ENCODE results near the gene VPS13C.
"Not testable (repeated sequence)": the region's sequence is repeated elsewhere in the genome, so short reads cannot be mapped to it uniquely, and the experiment has no call there.

Gene VPS13C

GRCh38 chr15:62021991-62022600, 38.2 kb downstream of the VPS13C start:
- Histone ChIP-seq H3K79me2 (ENCODE audit: insufficient read depth, low read depth) (no peaks in the 10 kb centered on the region), H3K4me3 (IDR thresholded peaks at IDR 0.05; ENCODE audit: insufficient read depth, low read depth, low read length) (no peak overlapping the region), H3K4me2 (no peak overlapping the region), H3K9ac (no peak overlapping the region), H3K36me3 (ENCODE audit: insufficient read depth) (no peaks in the 10 kb centered on the region), H3K4me1 (ENCODE audit: low read depth, poor library complexity, severe bottlenecking) (no peaks in the 10 kb centered on the region), H3K27me3 (ENCODE audit: insufficient read depth, low read depth) (no peaks in the 10 kb centered on the region), H2AFZ (ENCODE audit: low read depth) (no peak overlapping the region), H4K20me1 (ENCODE audit: insufficient read depth) (no peaks in the 10 kb centered on the region), H3K27ac (no peak overlapping the region)
- TF ChIP-seq CTCF (conservative IDR thresholded peaks at IDR 0.05; ENCODE audit: low read depth, low read length), result no peak

GRCh38 chr15:62020576-62021160, 39.6 kb downstream of the VPS13C start:
- no peaks in the 10 kb centered on the region for H3K79me2 ChIP-seq (ENCODE audit: insufficient read depth, low read depth)
- no peaks in the 10 kb centered on the region for H3K4me1 ChIP-seq (ENCODE audit: low read depth, poor library complexity, severe bottlenecking)
- TF ChIP-seq CTCF (conservative IDR thresholded peaks at IDR 0.05; ENCODE audit: low read depth, low read length), result no peak
- H3K27ac ChIP-seq, result no peak overlapping the region
- H3K9ac ChIP-seq, result no peak overlapping the region
- no peaks in the 10 kb centered on the region for H3K36me3 ChIP-seq (ENCODE audit: insufficient read depth)
- H3K27me3 ChIP-seq (ENCODE audit: insufficient read depth, low read depth), result no peaks in the 10 kb centered on the region
- no peak overlapping the region for H3K4me2 ChIP-seq
- H3K4me3 ChIP-seq (IDR thresholded peaks at IDR 0.05; ENCODE audit: insufficient read depth, low read depth, low read length), result no peak overlapping the region
- H2AFZ ChIP-seq (ENCODE audit: low read depth), result no peak overlapping the region
- H4K20me1 ChIP-seq (ENCODE audit: insufficient read depth), result no peaks in the 10 kb centered on the region

GRCh38 chr15:62005354-62005753, 54.9 kb downstream of the VPS13C start:
- H3K27me3 ChIP-seq (ENCODE audit: insufficient read depth, low read depth); H3K36me3 ChIP-seq (ENCODE audit: insufficient read depth); H3K4me2 ChIP-seq; H3K9ac ChIP-seq; H3K4me3 ChIP-seq (IDR thresholded peaks at IDR 0.05; ENCODE audit: insufficient read depth, low read depth, low read length); H3K79me2 ChIP-seq (ENCODE audit: insufficient read depth, low read depth); H2AFZ ChIP-seq (ENCODE audit: low read depth); H3K27ac ChIP-seq; H3K4me1 ChIP-seq (ENCODE audit: low read depth, poor library complexity, severe bottlenecking); H4K20me1 ChIP-seq (ENCODE audit: insufficient read depth): not testable (repeated sequence)

GRCh38 chr15:61997786-61998185, 62.5 kb downstream of the VPS13C start:
- Histone ChIP-seq H3K4me3 (IDR thresholded peaks at IDR 0.05; ENCODE audit: insufficient read depth, low read depth, low read length) (no peak overlapping the region), H3K79me2 (ENCODE audit: insufficient read depth, low read depth) (no peaks in the 10 kb centered on the region), H3K4me1 (ENCODE audit: low read depth, poor library complexity, severe bottlenecking) (no peaks in the 10 kb centered on the region), H3K4me2 (no peak overlapping the region), H4K20me1 (ENCODE audit: insufficient read depth) (no peaks in the 10 kb centered on the region), H3K27ac (no peak overlapping the region), H2AFZ (ENCODE audit: low read depth) (no peak overlapping the region), H3K27me3 (ENCODE audit: insufficient read depth, low read depth) (no peaks in the 10 kb centered on the region), H3K36me3 (ENCODE audit: insufficient read depth) (no peaks in the 10 kb centered on the region), H3K9ac (no peak overlapping the region)
- TF ChIP-seq CTCF (conservative IDR thresholded peaks at IDR 0.05; ENCODE audit: low read depth, low read length), result no peak

GRCh38 chr15:61996056-61996635, 64.1 kb downstream of the VPS13C start:
- H3K79me2 ChIP-seq (ENCODE audit: insufficient read depth, low read depth), result no peaks in the 10 kb centered on the region
- no peak overlapping the region for H3K4me2 ChIP-seq
- H3K4me1 ChIP-seq (ENCODE audit: low read depth, poor library complexity, severe bottlenecking), result no peaks in the 10 kb centered on the region
- no peak overlapping the region for H3K4me3 ChIP-seq (IDR thresholded peaks at IDR 0.05; ENCODE audit: insufficient read depth, low read depth, low read length)
- no peak overlapping the region for H2AFZ ChIP-seq (ENCODE audit: low read depth)
- no peak overlapping the region for H3K27ac ChIP-seq
- no peaks in the 10 kb centered on the region for H3K36me3 ChIP-seq (ENCODE audit: insufficient read depth)
- H4K20me1 ChIP-seq (ENCODE audit: insufficient read depth), result no peaks in the 10 kb centered on the region
- no peaks in the 10 kb centered on the region for H3K27me3 ChIP-seq (ENCODE audit: insufficient read depth, low read depth)
- H3K9ac ChIP-seq, result no peak overlapping the region
- TF ChIP-seq CTCF (conservative IDR thresholded peaks at IDR 0.05; ENCODE audit: low read depth, low read length), result no peak

All from KMS-11 (cell line).